Natural killer cell (primary cell): ENCODE results near the gene SSBP4. TPM values are rescaled to one million over a fixed set of nuclear protein-coding genes. Genes with fewer than 3 reads are reported as not detected.
A peak's percentile ranks its signal among the peaks of the same experiment; 100 is the strongest.

Source experiments
- ATAC-seq, 3 donors: fragments of 150-1000 bp in 2 of 3; fragments of 200-7000 bp in 1 of 3; cut with Tn5 transposase; 1 replicate in 1 of 3; 2 replicates in 2 of 3; pipeline ENCODE4 v1.10.0; 2021; ENCODE audit warnings: mild to moderate bottlenecking in 2 of 3, moderate library complexity in 2 of 3
- DNase-seq, 2 donors: peaks; one replicate each; pipeline versions ENCODE4 v3.0.0 to v3.0.0-alpha.2; 2013 to 2021; ENCODE audit warnings: mixed read lengths in 1 of 2
- H3K27ac ChIP-seq: one replicate; pipeline ENCODE4 v1.5.1; 2013; ENCODE audit warnings: mild to moderate bottlenecking, low read length
- H3K27me3 ChIP-seq: one replicate; pipeline ENCODE4 v1.6.1; 2013; ENCODE audit warnings: low read length; ENCODE audit not compliant: control insufficient read depth, insufficient read depth
- H3K36me3 ChIP-seq: one replicate; pipeline ENCODE4 v1.6.1; 2013; ENCODE audit warnings: low read length; ENCODE audit not compliant: control insufficient read depth, insufficient read depth
- H3K4me1 ChIP-seq: one replicate; pipeline ENCODE4 v1.6.1; 2013; ENCODE audit warnings: low read length; ENCODE audit not compliant: control insufficient read depth, insufficient read depth
- H3K4me3 ChIP-seq: one replicate; pipeline ENCODE4 v1.5.1; 2013; ENCODE audit warnings: low read length
- H3K9me3 ChIP-seq: one replicate; pipeline ENCODE4 v1.6.1; 2013; ENCODE audit warnings: low read length; ENCODE audit not compliant: control insufficient read depth, insufficient read depth
- H3K27ac Mint-ChIP-seq, 2 donors: one replicate each; pipeline ENCODE4 v1.8.0; 2022; ENCODE audit warnings: mild to moderate bottlenecking in 2 of 2, mixed read lengths in 2 of 2, moderate library complexity in 1 of 2
- H3K27me3 Mint-ChIP-seq, 2 donors: one replicate each; pipeline ENCODE4 v1.8.0; 2022; ENCODE audit warnings: low read depth in 2 of 2, mixed read lengths in 2 of 2
- H3K36me3 Mint-ChIP-seq: one replicate; pipeline ENCODE4 v1.8.0; 2022; ENCODE audit warnings: mixed read lengths
- H3K4me1 Mint-ChIP-seq, 2 donors: one replicate each; pipeline ENCODE4 v1.8.0; 2022; ENCODE audit warnings: mixed read lengths in 2 of 2
- H3K4me3 Mint-ChIP-seq: one replicate; pipeline ENCODE4 v1.8.0; 2022; ENCODE audit warnings: mild to moderate bottlenecking, moderate library complexity, mixed read lengths
- H3K9me3 Mint-ChIP-seq, 2 donors: one replicate each; pipeline ENCODE4 v1.8.0; 2022; ENCODE audit warnings: mixed read lengths in 2 of 2
- WGBS: methylation state at CpG from one replicate; pipeline ENCODE4 v1.1.7; 2013; ENCODE audit warnings: missing lambda C conversion rate; ENCODE audit not compliant: insufficient coverage; 5-methylcytosine and 5-hydroxymethylcytosine counted together
- intact Hi-C: fragments of 100-400 bp; cut with micrococcal nuclease; formaldehyde crosslinking; loops from one replicate; pipeline ENCODE4 v1.14.2; 2022
- total RNA-seq, 4 donors: library from RNA; stranded (reverse); fragments of 120-200 nt in 1 of 4; gene quantifications; one replicate each; pipeline versions ENCODE4 v1.2.3 to v1.2.4, GENCODE V29; 2013 to 2022
- TF ChIP-seq, protein P1 (sequence below): fragments of 200-600 bp; IDR thresholded peaks from one replicate; pipeline ENCODE4 v1.8.0; 2022; ENCODE audit warnings: antibody characterized with exemption

The SSBP4 gene
- total RNA-seq, 3 donors from 2014 or later (not counting 1 experiment from before 2014, with no cell fraction given), result 137 to 169 (median 158) TPM

DNA sequence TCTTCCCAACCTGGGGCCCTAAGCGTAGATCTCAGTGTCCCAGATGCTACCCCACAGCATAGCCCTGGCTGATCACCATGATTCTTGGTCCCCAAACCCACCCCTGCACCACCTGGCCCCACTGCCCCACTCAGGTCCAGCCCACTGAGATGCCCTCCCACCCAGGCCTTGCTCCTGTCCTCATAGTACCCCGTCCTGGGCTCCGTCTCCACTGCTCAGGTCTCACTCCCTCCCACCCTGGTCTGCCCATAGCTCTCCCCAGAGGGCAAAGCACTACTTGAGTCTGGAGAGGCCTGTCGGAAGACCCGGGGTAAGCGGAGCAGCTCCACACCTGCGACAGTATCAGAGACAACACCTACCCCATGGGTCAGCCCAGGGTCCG, 54.5 kb downstream of the SSBP4 start:
- ATAC-seq, result no peak
- WGBS, result 99% methylated on average over 8 of the region's 8 CpGs
- no peaks in the 10 kb centered on the region for H3K36me3 Mint-ChIP-seq
- DNase-seq, result no peak
- TF ChIP-seq, protein P1, sequence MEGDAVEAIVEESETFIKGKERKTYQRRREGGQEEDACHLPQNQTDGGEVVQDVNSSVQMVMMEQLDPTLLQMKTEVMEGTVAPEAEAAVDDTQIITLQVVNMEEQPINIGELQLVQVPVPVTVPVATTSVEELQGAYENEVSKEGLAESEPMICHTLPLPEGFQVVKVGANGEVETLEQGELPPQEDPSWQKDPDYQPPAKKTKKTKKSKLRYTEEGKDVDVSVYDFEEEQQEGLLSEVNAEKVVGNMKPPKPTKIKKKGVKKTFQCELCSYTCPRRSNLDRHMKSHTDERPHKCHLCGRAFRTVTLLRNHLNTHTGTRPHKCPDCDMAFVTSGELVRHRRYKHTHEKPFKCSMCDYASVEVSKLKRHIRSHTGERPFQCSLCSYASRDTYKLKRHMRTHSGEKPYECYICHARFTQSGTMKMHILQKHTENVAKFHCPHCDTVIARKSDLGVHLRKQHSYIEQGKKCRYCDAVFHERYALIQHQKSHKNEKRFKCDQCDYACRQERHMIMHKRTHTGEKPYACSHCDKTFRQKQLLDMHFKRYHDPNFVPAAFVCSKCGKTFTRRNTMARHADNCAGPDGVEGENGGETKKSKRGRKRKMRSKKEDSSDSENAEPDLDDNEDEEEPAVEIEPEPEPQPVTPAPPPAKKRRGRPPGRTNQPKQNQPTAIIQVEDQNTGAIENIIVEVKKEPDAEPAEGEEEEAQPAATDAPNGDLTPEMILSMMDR, result no peak
- H3K9me3 Mint-ChIP-seq, result no peaks in the 10 kb centered on the region
- no peak overlapping the region for H3K4me3 Mint-ChIP-seq
- H3K27ac Mint-ChIP-seq, result peak overlapping the region; percentile 93 to 99
- no peaks in the 10 kb centered on the region for H3K27me3 Mint-ChIP-seq
- peaks cover 52 to 74% of the 10 kb centered on the region in 2 donors for H3K4me1 Mint-ChIP-seq
- Histone ChIP-seq H3K4me1 (peaks cover 76% of the 10 kb centered on the region), H3K27me3 (no peaks in the 10 kb centered on the region), H3K4me3 (no peak overlapping the region), H3K9me3 (no peaks in the 10 kb centered on the region), H3K27ac (peak overlapping the region; percentile 85), H3K36me3 (peaks cover 3% of the 10 kb centered on the region)
- intact Hi-C loops, result no loop called here

DNA sequence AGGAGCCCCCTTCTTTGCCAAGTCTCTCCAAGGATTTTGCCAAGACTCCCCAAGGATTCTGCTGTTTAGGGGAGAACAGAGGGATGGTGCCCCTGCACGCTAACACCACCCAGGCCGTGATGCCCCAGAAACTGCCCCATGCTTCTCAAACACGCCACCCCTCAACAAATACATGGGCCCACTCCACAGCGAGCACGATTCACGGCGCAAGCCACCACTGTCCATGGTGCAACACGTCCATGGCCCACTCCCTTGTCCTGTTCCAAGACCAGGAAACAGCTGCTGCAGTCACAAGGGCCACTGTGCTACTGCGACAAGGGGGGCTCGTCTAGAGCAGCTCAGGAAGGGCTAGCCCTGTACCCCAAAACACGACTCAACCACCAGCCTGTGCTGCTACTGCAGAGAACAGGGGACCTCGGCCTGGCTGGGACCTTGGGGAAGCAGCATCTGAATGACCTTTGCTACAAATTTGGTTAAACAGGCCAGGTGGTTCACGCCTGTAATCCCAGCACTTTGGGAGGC, 55.2 kb downstream of the SSBP4 start:
- Histone ChIP-seq H3K4me3 (no peak overlapping the region), H3K27ac (peak overlapping the region; percentile 85), H3K9me3 (no peaks in the 10 kb centered on the region), H3K27me3 (no peaks in the 10 kb centered on the region), H3K36me3 (peaks cover 3% of the 10 kb centered on the region), H3K4me1 (peaks cover 80% of the 10 kb centered on the region)
- WGBS, result 88% methylated on average over 13 of the region's 13 CpGs
- DNase-seq, result no peak
- H3K4me3 Mint-ChIP-seq, result no peak overlapping the region
- H3K27ac Mint-ChIP-seq, result peak overlapping the region; percentile 93 to 99
- H3K36me3 Mint-ChIP-seq, result no peaks in the 10 kb centered on the region
- no peaks in the 10 kb centered on the region for H3K9me3 Mint-ChIP-seq
- TF ChIP-seq, protein P1, result no peak
- peaks cover 59 to 76% of the 10 kb centered on the region in 2 donors for H3K4me1 Mint-ChIP-seq
- H3K27me3 Mint-ChIP-seq, result no peaks in the 10 kb centered on the region
- intact Hi-C loops, result no loop called here
- ATAC-seq, result no peak

DNA sequence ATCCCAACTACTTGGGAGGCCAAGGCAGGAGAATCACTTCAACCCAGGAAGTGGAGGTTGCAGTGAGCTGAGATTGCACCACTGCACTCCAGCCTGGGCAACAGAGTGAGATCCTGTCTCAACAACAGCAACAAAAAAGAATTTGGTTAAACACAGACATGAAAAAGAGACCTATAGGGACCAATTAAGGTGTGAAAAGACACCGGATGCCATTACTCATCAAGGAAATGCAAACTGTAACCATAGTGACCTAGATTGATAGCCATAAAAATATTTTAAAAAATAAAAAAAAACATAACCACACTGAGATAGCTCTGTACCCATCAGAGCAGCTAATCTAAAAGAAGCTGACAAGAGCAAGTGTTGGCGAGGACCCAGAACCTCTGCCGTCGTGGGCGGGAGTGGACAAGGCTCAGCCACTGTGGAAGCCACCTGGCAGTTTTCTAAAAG, 55.8 kb downstream of the SSBP4 start:
- H3K4me3 ChIP-seq, result no peak overlapping the region
- 52% methylated on average over 5 of the region's 5 CpGs for WGBS

More for the DNA sequence above, 55.8 kb downstream of the SSBP4 start:
- peaks cover 81% of the 10 kb centered on the region for H3K4me1 ChIP-seq
- no peaks in the 10 kb centered on the region for H3K9me3 Mint-ChIP-seq
- no peaks in the 10 kb centered on the region for H3K36me3 Mint-ChIP-seq
- H3K27me3 ChIP-seq, result no peaks in the 10 kb centered on the region
- intact Hi-C loops, result loop anchor here (1.0 to 5.0 kb wide), 2 partner anchors 47 to 112 kb away; partner anchors contain the start of genes ELL and REX1BD
- H3K4me1 Mint-ChIP-seq, result peaks cover 65 to 76% of the 10 kb centered on the region in 2 donors
- DNase-seq (peak in 1 of 2 donors; percentile 81), ATAC-seq (peak; percentile 70 to 75 (median 74))
- peak overlapping the region; percentile 93 to 99 for H3K27ac Mint-ChIP-seq
- H3K9me3 ChIP-seq, result no peaks in the 10 kb centered on the region
- H3K27ac ChIP-seq, result peak overlapping the region; percentile 85
- peak overlapping the region; percentile 88 for H3K4me3 Mint-ChIP-seq
- no peaks in the 10 kb centered on the region for H3K27me3 Mint-ChIP-seq
- H3K36me3 ChIP-seq, result peaks cover 3% of the 10 kb centered on the region
- TF ChIP-seq, protein P1, result no peak
